ENCODE data around the gene CLDN15. TPM values are rescaled to one million over a fixed set of nuclear protein-coding genes. Genes with fewer than 3 reads are reported as not detected.

CLDN15 gene
- total RNA-seq, 1 experiment from 2014 or later = 9.1 TPM

DNA sequence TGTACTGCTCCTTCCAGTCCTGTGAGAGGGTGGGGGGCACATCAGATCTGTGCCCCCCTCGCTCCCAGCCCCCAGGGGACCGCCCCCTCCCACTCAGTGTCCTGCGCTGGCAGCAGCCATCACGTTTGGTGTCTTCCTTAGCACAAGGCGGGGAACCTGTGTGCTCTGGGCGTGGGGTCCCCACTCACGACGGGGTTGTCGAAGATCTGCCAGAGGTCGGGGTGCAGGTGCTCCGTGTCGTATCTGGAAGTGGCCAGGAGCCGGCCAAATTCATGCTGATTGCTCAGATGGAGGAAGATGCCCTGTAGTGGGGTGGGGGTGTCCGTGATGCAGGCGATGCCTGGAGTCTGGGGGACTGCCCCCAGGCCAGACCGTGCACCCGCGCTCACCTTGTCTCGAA lies 27.5 kb downstream of the CLDN15 start:
- Mint-ChIP-seq H3K4me1 (ENCODE audit: low read depth, unreplicated experiment) (no peaks in the 10 kb centered on the region), H3K4me3 (ENCODE audit: unreplicated experiment) (no peak overlapping the region), H3K27me3 (ENCODE audit: insufficient read depth, unreplicated experiment) (no peaks in the 10 kb centered on the region), H3K9me3 (ENCODE audit: unreplicated experiment) (no peaks in the 10 kb centered on the region), H3K27ac (ENCODE audit: unreplicated experiment) (no peak overlapping the region), H3K36me3 (ENCODE audit: insufficient read depth, unreplicated experiment) (peaks cover 51% of the 10 kb centered on the region)
- no TSS peak for BruUV-seq (replicated peaks)
- ChIA-PET CTCF (no interaction called here), POLR2A (no interaction called here)
- TF ChIP-seq, protein P1, sequence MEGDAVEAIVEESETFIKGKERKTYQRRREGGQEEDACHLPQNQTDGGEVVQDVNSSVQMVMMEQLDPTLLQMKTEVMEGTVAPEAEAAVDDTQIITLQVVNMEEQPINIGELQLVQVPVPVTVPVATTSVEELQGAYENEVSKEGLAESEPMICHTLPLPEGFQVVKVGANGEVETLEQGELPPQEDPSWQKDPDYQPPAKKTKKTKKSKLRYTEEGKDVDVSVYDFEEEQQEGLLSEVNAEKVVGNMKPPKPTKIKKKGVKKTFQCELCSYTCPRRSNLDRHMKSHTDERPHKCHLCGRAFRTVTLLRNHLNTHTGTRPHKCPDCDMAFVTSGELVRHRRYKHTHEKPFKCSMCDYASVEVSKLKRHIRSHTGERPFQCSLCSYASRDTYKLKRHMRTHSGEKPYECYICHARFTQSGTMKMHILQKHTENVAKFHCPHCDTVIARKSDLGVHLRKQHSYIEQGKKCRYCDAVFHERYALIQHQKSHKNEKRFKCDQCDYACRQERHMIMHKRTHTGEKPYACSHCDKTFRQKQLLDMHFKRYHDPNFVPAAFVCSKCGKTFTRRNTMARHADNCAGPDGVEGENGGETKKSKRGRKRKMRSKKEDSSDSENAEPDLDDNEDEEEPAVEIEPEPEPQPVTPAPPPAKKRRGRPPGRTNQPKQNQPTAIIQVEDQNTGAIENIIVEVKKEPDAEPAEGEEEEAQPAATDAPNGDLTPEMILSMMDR (IDR thresholded peaks at IDR 0.05; ENCODE audit: insufficient read depth in 1 of 2, low read depth in 1 of 2, low read length in 1 of 2, severe bottlenecking in 1 of 2, unreplicated experiment in 1 of 2) = no peak
- Histone ChIP-seq H3K4me3 (ENCODE audit: low read depth, low read length) (no peak overlapping the region), H3K4me1 (no peaks in the 10 kb centered on the region), H3K36me3 (ENCODE audit: control insufficient read depth, insufficient read depth, low read length) (peaks cover 4% of the 10 kb centered on the region), H3K9me3 (no peaks in the 10 kb centered on the region), H3K27me3 (replicated peaks; ENCODE audit: control insufficient read depth, insufficient read depth, low read length) (no peaks in the 10 kb centered on the region)
- DNase-seq = no peak
- intact Hi-C loops (cut with micrococcal nuclease; ENCODE audit: unreplicated experiment) = no loop called here

DNA sequence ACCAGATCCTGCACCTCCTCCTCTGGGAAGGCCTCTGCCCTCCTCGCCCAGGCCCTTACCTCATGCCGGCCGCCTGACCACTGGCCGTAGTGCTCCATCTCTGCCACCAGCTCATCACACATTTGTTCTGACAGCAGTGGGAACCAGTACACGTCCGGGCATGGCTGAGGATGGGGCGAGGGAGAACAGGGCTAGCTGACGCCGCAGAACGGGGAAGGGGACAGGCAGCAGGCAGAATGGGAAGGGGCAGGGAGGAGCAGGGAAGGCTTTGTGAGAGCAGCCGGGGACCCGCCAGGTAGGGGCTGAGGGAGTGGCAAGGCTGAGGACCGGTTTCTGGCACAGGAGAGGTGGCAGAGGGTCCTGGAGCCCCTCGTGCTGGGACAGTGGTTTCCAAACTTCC lies 28.8 kb downstream of the CLDN15 start:
- CTCF ChIA-PET = interaction anchor here (0.8 kb wide), 1 partner anchor 9 kb away, joined by 3 read pairs; the partner anchor contains the start of gene ZNHIT1
- no TSS peak for BruUV-seq (replicated peaks)
- no peak for DNase-seq

DNA sequence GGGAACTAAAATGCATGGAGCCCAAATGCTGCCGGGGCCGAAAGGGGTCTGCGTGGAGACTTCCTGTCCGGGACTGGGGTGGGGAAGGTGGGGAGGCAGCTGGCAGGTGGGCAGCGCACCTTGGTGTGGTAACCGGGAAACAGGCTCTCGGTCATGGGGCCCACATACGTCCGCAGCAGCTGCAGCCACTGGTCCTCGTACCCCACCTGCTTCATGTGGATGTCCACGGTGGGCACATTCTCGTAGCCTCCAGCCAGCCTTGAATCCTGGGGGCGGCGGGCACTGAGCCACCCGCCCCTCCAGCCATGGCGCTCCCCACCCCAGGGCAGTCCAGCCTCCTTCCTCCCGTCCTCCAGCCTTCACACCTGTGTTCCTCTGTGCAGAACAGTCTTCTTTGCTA lies 30.1 kb downstream of the CLDN15 start:
- intact Hi-C loops (cut with micrococcal nuclease; ENCODE audit: unreplicated experiment) = no loop called here
- no peaks in the 10 kb centered on the region for H3K27me3 Mint-ChIP-seq (ENCODE audit: insufficient read depth, unreplicated experiment)

More for the DNA sequence above, 28.8 kb downstream of the CLDN15 start:
- Mint-ChIP-seq H3K4me3 (ENCODE audit: unreplicated experiment) (no peak overlapping the region), H3K27ac (ENCODE audit: unreplicated experiment) (no peak overlapping the region), H3K9me3 (ENCODE audit: unreplicated experiment) (no peaks in the 10 kb centered on the region), H3K36me3 (ENCODE audit: insufficient read depth, unreplicated experiment) (peaks cover 38% of the 10 kb centered on the region), H3K27me3 (ENCODE audit: insufficient read depth, unreplicated experiment) (no peaks in the 10 kb centered on the region), H3K4me1 (ENCODE audit: low read depth, unreplicated experiment) (no peaks in the 10 kb centered on the region)
- Histone ChIP-seq H3K27me3 (replicated peaks; ENCODE audit: control insufficient read depth, insufficient read depth, low read length) (no peaks in the 10 kb centered on the region), H3K4me3 (ENCODE audit: low read depth, low read length) (no peak overlapping the region), H3K9me3 (no peaks in the 10 kb centered on the region), H3K36me3 (ENCODE audit: control insufficient read depth, insufficient read depth, low read length) (peaks cover 1% of the 10 kb centered on the region; the same call in 1 of the 2 replicates), H3K4me1 (no peaks in the 10 kb centered on the region)
- POLR2A ChIA-PET = no interaction called here
- intact Hi-C loops (cut with micrococcal nuclease; ENCODE audit: unreplicated experiment) = no loop called here
- TF ChIP-seq, protein P1 (IDR thresholded peaks at IDR 0.05; ENCODE audit: insufficient read depth in 1 of 2, low read depth in 1 of 2, low read length in 1 of 2, severe bottlenecking in 1 of 2, unreplicated experiment in 1 of 2) = no peak

More for the DNA sequence above, 30.1 kb downstream of the CLDN15 start:
- ChIA-PET CTCF (no interaction called here), POLR2A (no interaction called here)
- BruUV-seq (replicated peaks) = no TSS peak
- H3K4me3 ChIP-seq (ENCODE audit: low read depth, low read length) = no peak overlapping the region
- H3K36me3 ChIP-seq (ENCODE audit: control insufficient read depth, insufficient read depth, low read length) = peaks cover 1% of the 10 kb centered on the region; the same call in 1 of the 2 replicates
- Mint-ChIP-seq H3K9me3 (ENCODE audit: unreplicated experiment) (no peaks in the 10 kb centered on the region), H3K27ac (ENCODE audit: unreplicated experiment) (no peak overlapping the region), H3K4me1 (ENCODE audit: low read depth, unreplicated experiment) (no peaks in the 10 kb centered on the region), H3K36me3 (ENCODE audit: insufficient read depth, unreplicated experiment) (peaks cover 36% of the 10 kb centered on the region), H3K4me3 (ENCODE audit: unreplicated experiment) (no peak overlapping the region)
- no peak for DNase-seq
- no peaks in the 10 kb centered on the region for H3K27me3 ChIP-seq (replicated peaks; ENCODE audit: control insufficient read depth, insufficient read depth, low read length)
- H3K4me1 ChIP-seq = no peaks in the 10 kb centered on the region
- TF ChIP-seq, protein P1 (IDR thresholded peaks at IDR 0.05; ENCODE audit: insufficient read depth in 1 of 2, low read depth in 1 of 2, low read length in 1 of 2, severe bottlenecking in 1 of 2, unreplicated experiment in 1 of 2) = no peak
- no peaks in the 10 kb centered on the region for H3K9me3 ChIP-seq

Measured in Caco-2 (cell line).